Measurements from ENCODE around the gene VPS13D. TPM values are rescaled to one million over a fixed set of nuclear protein-coding genes. Genes with fewer than 3 reads are reported as not detected.

Gene VPS13D
- total RNA-seq, 4 donors from 2014 or later = 88.3 to 123 (median 113) TPM

- no peak overlapping the region for H3K4me3 ChIP-seq
- H3K4me1 ChIP-seq = peaks cover 0 to 36% (median 0%) of the 10 kb centered on the region in 4 donors
- TF ChIP-seq, protein P1, sequence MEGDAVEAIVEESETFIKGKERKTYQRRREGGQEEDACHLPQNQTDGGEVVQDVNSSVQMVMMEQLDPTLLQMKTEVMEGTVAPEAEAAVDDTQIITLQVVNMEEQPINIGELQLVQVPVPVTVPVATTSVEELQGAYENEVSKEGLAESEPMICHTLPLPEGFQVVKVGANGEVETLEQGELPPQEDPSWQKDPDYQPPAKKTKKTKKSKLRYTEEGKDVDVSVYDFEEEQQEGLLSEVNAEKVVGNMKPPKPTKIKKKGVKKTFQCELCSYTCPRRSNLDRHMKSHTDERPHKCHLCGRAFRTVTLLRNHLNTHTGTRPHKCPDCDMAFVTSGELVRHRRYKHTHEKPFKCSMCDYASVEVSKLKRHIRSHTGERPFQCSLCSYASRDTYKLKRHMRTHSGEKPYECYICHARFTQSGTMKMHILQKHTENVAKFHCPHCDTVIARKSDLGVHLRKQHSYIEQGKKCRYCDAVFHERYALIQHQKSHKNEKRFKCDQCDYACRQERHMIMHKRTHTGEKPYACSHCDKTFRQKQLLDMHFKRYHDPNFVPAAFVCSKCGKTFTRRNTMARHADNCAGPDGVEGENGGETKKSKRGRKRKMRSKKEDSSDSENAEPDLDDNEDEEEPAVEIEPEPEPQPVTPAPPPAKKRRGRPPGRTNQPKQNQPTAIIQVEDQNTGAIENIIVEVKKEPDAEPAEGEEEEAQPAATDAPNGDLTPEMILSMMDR (IDR thresholded peaks at IDR 0.05) = no peak
- TF ChIP-seq POLR2A (IDR thresholded peaks at IDR 0.05) = no peak
- peak in 1 of 3 donors; percentile 28 for DNase-seq
- H3K9me3 ChIP-seq = no peaks in the 10 kb centered on the region
- H3K36me3 ChIP-seq = no peaks in the 10 kb centered on the region
- no peaks in the 10 kb centered on the region for H3K27me3 ChIP-seq
- H3K27ac ChIP-seq = no peak overlapping the region
Observed at GRCh38 chr1:12530462-12531178, 300.8 kb downstream of the VPS13D start.

GRCh38 chr1:12531179-12531499, 301.3 kb downstream of the VPS13D start:
- Histone ChIP-seq H3K27ac (no peak overlapping the region), H3K4me1 (peaks cover 0 to 31% (median 0%) of the 10 kb centered on the region in 4 donors), H3K4me3 (no peak overlapping the region), H3K36me3 (no peaks in the 10 kb centered on the region), H3K27me3 (no peaks in the 10 kb centered on the region), H3K9me3 (no peaks in the 10 kb centered on the region)
- no peak for TF ChIP-seq POLR2A (IDR thresholded peaks at IDR 0.05)
- TF ChIP-seq, protein P1 (IDR thresholded peaks at IDR 0.05) = no peak
- no peak for DNase-seq

GRCh38 chr1:12532405-12533315, 302.8 kb downstream of the VPS13D start:
- DNase-seq = peak in 1 of 3 donors; percentile 28
- Histone ChIP-seq H3K36me3 (no peaks in the 10 kb centered on the region), H3K4me3 (no peak overlapping the region), H3K27ac (no peak overlapping the region), H3K4me1 (peaks cover 0 to 21% (median 0%) of the 10 kb centered on the region in 4 donors), H3K9me3 (no peaks in the 10 kb centered on the region), H3K27me3 (no peaks in the 10 kb centered on the region)
- TF ChIP-seq POLR2A (IDR thresholded peaks at IDR 0.05) = no peak
- TF ChIP-seq, protein P1 (IDR thresholded peaks at IDR 0.05) = no peak

DNA sequence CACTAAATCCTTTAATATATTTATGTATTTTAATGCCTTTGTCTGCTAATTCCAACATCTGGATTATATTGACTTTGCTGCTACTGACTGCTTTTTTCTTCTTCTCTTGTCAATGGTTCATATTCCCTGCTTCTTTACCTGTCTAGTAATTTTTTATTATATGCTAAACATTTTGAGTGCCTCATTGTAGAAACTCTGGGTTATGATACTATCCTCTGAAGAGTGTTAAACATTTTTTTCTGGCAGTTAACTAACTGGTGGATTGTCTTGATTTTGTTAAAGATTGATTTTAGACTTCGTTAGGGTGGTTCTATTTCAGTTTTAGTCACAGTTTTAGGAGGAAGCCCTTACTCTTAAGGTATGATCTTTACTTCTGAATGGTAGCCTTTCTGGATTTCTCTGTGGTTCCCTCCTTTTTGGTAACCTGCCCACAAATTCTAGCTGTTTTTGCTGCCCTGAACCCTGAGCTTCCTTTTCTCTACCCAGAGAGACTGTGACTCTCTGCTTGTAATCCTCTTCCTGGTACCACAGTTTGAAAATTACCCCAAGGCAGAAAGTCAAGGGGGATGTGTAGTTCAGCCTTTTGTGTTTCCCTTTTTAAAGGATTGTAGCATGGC, 306.3 kb downstream of the VPS13D start:
- Histone ChIP-seq H3K27ac (no peak overlapping the region), H3K36me3 (no peaks in the 10 kb centered on the region), H3K9me3 (no peaks in the 10 kb centered on the region), H3K27me3 (no peaks in the 10 kb centered on the region), H3K4me3 (no peak overlapping the region), H3K4me1 (peaks cover 0 to 9% (median 0%) of the 10 kb centered on the region in 4 donors)
- no peak for DNase-seq
- no peak for TF ChIP-seq POLR2A (IDR thresholded peaks at IDR 0.05)
- TF ChIP-seq, protein P1 (IDR thresholded peaks at IDR 0.05) = no peak

- Histone ChIP-seq H3K4me3 (no peak overlapping the region), H3K27me3 (no peaks in the 10 kb centered on the region), H3K27ac (no peak overlapping the region), H3K36me3 (no peaks in the 10 kb centered on the region), H3K9me3 (no peaks in the 10 kb centered on the region), H3K4me1 (peaks cover 0 to 11% (median 0%) of the 10 kb centered on the region in 4 donors)
- no peak for TF ChIP-seq POLR2A (IDR thresholded peaks at IDR 0.05)
- TF ChIP-seq, protein P1 (IDR thresholded peaks at IDR 0.05) = no peak
- DNase-seq = no peak
Observed at GRCh38 chr1:12537294-12537693, 307.5 kb downstream of the VPS13D start.

All from Peyer's patch (tissue), 4 donors.